Activated CD4-positive, alpha-beta T cell treated with anti-CD3 and anti-CD28 coated beads for 1 hour (primary cell): Measurements from ENCODE around the gene TIPRL.
"Not testable (repeated sequence)": the region's sequence is repeated elsewhere in the genome, so short reads cannot be mapped to it uniquely, and the experiment has no call there.

Source experiments
- DNase-seq: peaks from one replicate; pipeline ENCODE4 v3.0.0-alpha.2; 2020

TIPRL gene

GRCh38 chr1:168159979-168160378 lies 18.8 kb upstream of the TIPRL start:
- no peak for DNase-seq

GRCh38 chr1:168161459-168161858 lies 17.3 kb upstream of the TIPRL start:
- no peak for DNase-seq

GRCh38 chr1:168163670-168164069 lies 15.1 kb upstream of the TIPRL start:
- DNase-seq: no peak

- no peak for DNase-seq
Observed at GRCh38 chr1:168164771-168165170, 14.0 kb upstream of the TIPRL start.

- DNase-seq: no peak
Observed at GRCh38 chr1:168167806-168168205, 11.0 kb upstream of the TIPRL start.

- DNase-seq: no peak
Observed at GRCh38 chr1:168170564-168171508, 7.9 kb upstream of the TIPRL start.

GRCh38 chr1:168172250-168172915 lies 6.4 kb upstream of the TIPRL start:
- no peak for DNase-seq

- no peak for DNase-seq
Observed at GRCh38 chr1:168178227-168178637, 530 bp upstream of the TIPRL start.

GRCh38 chr1:168179438-168180147 lies 831 bp downstream of the TIPRL start:
- DNase-seq: no peak

- no peak for DNase-seq
Observed at GRCh38 chr1:168180148-168180524, 1.4 kb downstream of the TIPRL start.

- not testable (repeated sequence) for DNase-seq
Observed at GRCh38 chr1:168181063-168181720, 2.4 kb downstream of the TIPRL start.

GRCh38 chr1:168187177-168187576 lies 8.4 kb downstream of the TIPRL start:
- DNase-seq: no peak

- no peak for DNase-seq
Observed at GRCh38 chr1:168190403-168190802, 11.6 kb downstream of the TIPRL start.

- no peak for DNase-seq
Observed at GRCh38 chr1:168195199-168196135, 16.7 kb downstream of the TIPRL start.

GRCh38 chr1:168199056-168199455 lies 20.3 kb downstream of the TIPRL start:
- no peak for DNase-seq

- DNase-seq: no peak
Observed at GRCh38 chr1:168202941-168203654, 24.3 kb downstream of the TIPRL start.

- DNase-seq: no peak
Observed at GRCh38 chr1:168206111-168206510, 27.3 kb downstream of the TIPRL start.

- not testable (repeated sequence) for DNase-seq
Observed at GRCh38 chr1:168207673-168208072, 28.9 kb downstream of the TIPRL start.

- DNase-seq: no peak
Observed at GRCh38 chr1:168210312-168210711, 31.6 kb downstream of the TIPRL start.

GRCh38 chr1:168213349-168213748 lies 34.6 kb downstream of the TIPRL start:
- no peak for DNase-seq

- DNase-seq: no peak
Observed at GRCh38 chr1:168216171-168216570, 37.4 kb downstream of the TIPRL start.
